AG09319 (cell line): ENCODE results near the gene LONRF3.

Experiments used
- DNase-seq: peaks from one replicate; pipeline ENCODE4 v3.0.0-alpha.2; 2010; ENCODE audit warnings: low read depth; ENCODE audit errors: extremely low read depth
- TF ChIP-seq, protein P1 (sequence below): IDR thresholded peaks from 2 replicates; pipeline ENCODE4 v1.5.1; 2011; ENCODE audit warnings: low read depth, mild to moderate bottlenecking, inconsistent platforms, low read length, moderate library complexity

LONRF3 gene

DNA sequence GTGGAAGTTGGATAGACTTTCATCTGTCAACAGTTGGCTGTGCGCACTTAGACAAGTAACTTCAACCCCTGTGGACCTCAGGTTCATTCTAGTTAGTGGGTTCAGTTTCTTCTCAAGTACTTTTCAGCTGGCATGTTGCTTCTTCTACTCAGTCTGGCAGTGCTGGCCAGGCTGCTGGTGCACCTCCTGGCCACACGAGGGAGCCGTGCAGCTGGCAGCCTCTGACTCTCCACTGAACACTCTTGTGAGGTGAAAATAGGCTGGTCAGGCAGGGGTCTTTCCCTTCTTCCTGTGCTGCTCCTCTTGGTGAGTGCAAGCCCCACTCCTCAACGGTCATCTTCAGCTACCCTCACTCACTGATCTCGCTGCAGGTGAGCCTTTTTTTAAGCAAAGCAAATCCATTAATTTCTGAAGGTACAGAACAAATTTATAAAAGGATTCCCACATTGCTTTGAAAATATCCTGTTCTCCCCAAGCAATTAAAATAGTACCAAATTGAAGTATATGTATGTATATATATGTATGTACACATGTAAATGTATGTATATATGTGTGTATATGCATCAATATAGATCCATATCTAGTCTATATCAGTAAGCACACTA, 30.6 kb downstream of the LONRF3 start:
- TF ChIP-seq, protein P1, sequence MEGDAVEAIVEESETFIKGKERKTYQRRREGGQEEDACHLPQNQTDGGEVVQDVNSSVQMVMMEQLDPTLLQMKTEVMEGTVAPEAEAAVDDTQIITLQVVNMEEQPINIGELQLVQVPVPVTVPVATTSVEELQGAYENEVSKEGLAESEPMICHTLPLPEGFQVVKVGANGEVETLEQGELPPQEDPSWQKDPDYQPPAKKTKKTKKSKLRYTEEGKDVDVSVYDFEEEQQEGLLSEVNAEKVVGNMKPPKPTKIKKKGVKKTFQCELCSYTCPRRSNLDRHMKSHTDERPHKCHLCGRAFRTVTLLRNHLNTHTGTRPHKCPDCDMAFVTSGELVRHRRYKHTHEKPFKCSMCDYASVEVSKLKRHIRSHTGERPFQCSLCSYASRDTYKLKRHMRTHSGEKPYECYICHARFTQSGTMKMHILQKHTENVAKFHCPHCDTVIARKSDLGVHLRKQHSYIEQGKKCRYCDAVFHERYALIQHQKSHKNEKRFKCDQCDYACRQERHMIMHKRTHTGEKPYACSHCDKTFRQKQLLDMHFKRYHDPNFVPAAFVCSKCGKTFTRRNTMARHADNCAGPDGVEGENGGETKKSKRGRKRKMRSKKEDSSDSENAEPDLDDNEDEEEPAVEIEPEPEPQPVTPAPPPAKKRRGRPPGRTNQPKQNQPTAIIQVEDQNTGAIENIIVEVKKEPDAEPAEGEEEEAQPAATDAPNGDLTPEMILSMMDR = peak; percentile 100
- peak; percentile 3 for DNase-seq

DNA sequence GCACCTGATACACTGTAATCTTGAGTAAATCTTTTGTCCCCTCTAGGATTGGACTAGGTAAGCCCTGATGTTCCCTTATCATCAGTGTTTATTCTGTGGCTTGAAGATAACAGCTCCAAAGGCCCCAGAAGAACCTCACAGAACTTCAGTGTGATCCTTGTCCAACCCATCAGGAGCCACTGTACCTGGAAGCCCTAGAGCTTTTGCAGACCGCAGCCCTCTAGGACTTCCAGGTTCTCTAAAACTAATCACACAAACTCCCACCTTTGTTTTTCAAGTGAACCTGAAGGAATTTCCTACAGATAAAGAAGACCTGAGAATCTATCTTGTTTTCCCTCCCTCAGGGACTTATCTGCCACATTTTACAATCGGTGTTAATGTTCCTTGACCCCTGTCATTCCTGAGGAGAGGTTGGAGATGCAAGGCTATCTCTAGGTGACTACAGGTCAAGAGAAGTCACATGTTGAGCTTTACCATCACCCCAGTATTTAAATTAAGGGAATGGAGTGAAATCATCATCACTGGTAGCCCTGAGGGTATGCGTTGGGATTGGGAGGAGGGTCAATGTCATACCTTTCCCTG, 32.9 kb downstream of the LONRF3 start:
- TF ChIP-seq, protein P1 = no peak
- DNase-seq = no peak

DNA sequence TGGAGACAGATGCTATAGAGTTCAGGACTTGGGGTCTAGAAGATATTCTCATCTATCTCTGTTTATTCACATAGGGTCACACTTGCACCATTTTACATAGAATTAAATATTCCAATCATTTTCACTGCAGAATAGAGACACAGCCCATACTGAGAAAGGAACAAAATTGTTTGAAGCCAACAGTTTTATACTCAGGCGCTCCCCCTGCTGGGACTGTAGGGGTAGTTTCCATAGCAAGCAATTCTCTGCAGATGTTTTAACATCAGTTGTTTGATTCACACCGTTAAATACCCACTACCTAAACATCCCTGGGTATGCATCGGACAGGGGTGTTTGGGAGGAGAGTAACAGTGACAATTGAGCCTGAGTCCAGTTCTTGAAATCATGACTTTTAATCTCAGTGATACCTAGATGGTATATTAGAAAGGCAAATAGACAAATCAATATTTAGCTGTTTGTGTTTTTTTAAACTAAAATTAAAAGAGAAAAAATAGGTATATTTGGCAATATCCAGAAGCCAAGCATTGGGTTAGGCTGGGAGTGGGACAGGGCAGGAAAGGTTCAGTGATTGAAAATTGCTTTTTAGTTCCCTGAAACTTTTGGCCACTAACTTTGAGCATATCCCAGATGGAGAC, 33.8 kb downstream of the LONRF3 start:
- no peak for DNase-seq
- TF ChIP-seq, protein P1 = peak; percentile 84

DNA sequence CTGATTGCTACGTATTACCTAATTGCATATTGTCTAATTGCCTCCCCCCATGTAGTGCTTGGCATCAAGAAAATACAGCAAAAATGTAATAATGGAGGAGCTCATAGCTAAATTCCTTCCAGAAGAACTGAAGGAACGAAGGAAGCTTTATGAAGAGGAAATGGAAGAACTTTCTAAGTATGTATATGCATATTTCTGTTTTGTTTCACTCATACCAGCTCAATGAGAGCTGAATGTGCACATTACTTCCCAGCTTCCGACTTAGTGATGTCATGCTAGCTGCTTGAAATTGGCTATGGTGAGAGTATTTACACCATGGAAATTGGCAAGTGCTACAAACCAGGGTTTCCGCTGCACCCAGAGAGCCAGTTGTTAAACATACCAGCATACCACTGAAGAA, 34.7 kb downstream of the LONRF3 start:
- no peak for DNase-seq
- TF ChIP-seq, protein P1 = no peak

DNA sequence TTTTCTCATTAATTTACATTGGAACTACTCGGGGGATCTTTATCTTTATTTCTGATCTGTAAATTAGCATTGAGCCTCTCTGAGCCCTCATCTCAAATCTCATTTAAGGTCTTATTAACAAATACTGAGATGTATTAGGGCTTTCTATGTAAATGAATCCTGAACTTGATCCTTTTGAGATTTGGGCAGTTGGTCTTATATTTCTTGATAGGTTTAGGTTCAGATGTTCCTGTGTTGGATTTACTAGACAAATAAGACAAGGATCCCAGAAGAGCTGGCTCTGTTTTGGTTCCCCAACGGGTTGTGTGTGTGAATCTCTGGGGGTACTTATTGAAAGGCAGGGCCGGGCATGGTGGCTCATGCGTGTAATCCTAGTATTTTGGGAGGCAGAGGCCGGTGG, 36.1 kb downstream of the LONRF3 start:
- TF ChIP-seq, protein P1 = no peak
- no peak for DNase-seq

DNA sequence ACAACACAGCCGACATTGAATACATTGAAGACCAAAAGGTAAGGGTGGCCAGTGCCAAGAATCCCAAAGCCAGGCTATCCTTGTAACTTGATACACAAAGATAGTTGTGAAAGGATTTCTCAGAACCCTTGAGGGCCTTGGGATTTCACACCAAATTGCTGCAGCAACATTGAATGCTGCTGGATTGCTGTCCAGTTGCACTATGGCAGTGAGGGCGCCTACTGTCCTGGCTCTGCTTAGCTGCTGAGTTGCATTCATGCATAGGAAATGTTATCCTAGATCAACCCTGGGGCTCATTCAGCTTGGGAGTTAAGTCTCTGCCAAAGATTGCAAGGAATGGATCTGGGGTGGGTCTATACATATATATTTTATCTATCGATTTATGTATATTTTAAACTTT, 38.7 kb downstream of the LONRF3 start:
- DNase-seq = no peak
- TF ChIP-seq, protein P1 = no peak
